ENCODE measurements around the gene KANK2. TPM values are rescaled to one million over a fixed set of nuclear protein-coding genes. Genes with fewer than 3 reads are reported as not detected.

The KANK2 gene
- total and polyA plus RNA-seq, 2 of the 4 experiments (the other 2 are of a cell fraction): 104 to 176 TPM

DNA sequence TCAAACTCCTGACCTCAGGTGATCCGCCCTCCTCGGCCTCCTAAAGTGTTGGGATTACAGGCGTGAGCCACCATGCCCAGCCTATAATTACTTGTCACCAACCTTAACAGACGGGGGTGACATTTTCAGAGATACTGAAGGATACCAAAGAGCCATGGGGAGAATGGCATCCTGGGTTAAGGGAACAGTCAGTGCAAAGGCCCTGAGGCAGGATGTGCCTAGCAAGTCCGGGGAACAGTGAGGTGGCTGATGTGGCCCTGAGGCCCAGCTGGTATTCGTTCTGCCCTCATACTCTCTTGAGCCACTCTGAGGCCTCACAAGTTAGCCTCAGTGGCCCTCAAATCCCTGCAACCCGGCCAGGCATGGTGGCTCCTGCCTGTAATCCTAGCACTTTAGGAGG is 27.1 kb upstream of the KANK2 start:
- TF ChIP-seq RFX5 (IDR thresholded peaks at IDR 0.05; ENCODE audit: low read depth, low read length): no peak
- no peak for TF ChIP-seq POLR2A (IDR thresholded peaks at IDR 0.05; ENCODE audit: low read depth, low read length)
- no peak for TF ChIP-seq RCOR1 (IDR thresholded peaks at IDR 0.05; ENCODE audit: insufficient replicate concordance, low read length)
- no peak for TF ChIP-seq CEBPB (IDR thresholded peaks at IDR 0.05; ENCODE audit: low read depth, low read length)
- no peak for TF ChIP-seq BHLHE40 (IDR thresholded peaks at IDR 0.05; ENCODE audit: low read depth, low read length)
- TF ChIP-seq RAD21 (IDR thresholded peaks at IDR 0.05; ENCODE audit: low read length): no peak
- TF ChIP-seq NFE2L2 (IDR thresholded peaks at IDR 0.05; ENCODE audit: low read depth, low read length): no peak
- TF ChIP-seq MAFK (IDR thresholded peaks at IDR 0.05; ENCODE audit: low read depth, low read length): no peak
- TF ChIP-seq MAZ (IDR thresholded peaks at IDR 0.05; ENCODE audit: borderline replicate concordance, low read depth, low read length): no peak
- TF ChIP-seq ELK1 (IDR thresholded peaks at IDR 0.05; ENCODE audit: borderline replicate concordance, low read depth, low read length): no peak
- no peak for TF ChIP-seq MXI1 (IDR thresholded peaks at IDR 0.05; ENCODE audit: borderline replicate concordance, low read depth, low read length)
- TF ChIP-seq SMC3 (IDR thresholded peaks at IDR 0.05; ENCODE audit: low read depth, low read length): no peak
- TF ChIP-seq CHD1 (IDR thresholded peaks at IDR 0.05; ENCODE audit: low read depth, low read length): no peak
- TF ChIP-seq, protein P1, sequence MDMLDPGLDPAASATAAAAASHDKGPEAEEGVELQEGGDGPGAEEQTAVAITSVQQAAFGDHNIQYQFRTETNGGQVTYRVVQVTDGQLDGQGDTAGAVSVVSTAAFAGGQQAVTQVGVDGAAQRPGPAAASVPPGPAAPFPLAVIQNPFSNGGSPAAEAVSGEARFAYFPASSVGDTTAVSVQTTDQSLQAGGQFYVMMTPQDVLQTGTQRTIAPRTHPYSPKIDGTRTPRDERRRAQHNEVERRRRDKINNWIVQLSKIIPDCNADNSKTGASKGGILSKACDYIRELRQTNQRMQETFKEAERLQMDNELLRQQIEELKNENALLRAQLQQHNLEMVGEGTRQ (IDR thresholded peaks at IDR 0.05; ENCODE audit: low read depth, low read length): no peak
- no peak for TF ChIP-seq FOS (IDR thresholded peaks at IDR 0.05; ENCODE audit: low read depth, low read length)
- TF ChIP-seq, protein P2, sequence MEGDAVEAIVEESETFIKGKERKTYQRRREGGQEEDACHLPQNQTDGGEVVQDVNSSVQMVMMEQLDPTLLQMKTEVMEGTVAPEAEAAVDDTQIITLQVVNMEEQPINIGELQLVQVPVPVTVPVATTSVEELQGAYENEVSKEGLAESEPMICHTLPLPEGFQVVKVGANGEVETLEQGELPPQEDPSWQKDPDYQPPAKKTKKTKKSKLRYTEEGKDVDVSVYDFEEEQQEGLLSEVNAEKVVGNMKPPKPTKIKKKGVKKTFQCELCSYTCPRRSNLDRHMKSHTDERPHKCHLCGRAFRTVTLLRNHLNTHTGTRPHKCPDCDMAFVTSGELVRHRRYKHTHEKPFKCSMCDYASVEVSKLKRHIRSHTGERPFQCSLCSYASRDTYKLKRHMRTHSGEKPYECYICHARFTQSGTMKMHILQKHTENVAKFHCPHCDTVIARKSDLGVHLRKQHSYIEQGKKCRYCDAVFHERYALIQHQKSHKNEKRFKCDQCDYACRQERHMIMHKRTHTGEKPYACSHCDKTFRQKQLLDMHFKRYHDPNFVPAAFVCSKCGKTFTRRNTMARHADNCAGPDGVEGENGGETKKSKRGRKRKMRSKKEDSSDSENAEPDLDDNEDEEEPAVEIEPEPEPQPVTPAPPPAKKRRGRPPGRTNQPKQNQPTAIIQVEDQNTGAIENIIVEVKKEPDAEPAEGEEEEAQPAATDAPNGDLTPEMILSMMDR (conservative IDR thresholded peaks at IDR 0.05; ENCODE audit: low read depth, low read length): no peak
- H2BK5ac ChIP-seq (ENCODE audit: low read depth, low read length, poor library complexity, severe bottlenecking): no peak overlapping the region
- H2BK120ac ChIP-seq (ENCODE audit: low read depth, low read length): no peak overlapping the region
- no CpG with 5 or more reads among the region's 7 CpGs for WGBS, 2 experiments (ENCODE audit: extremely low coverage in 2 of 2, insufficient read length in 1 of 2)
- no peak overlapping the region for H2AK9ac ChIP-seq (replicated peaks; ENCODE audit: low read depth, low read length, poor library complexity)
- H3K56ac ChIP-seq (ENCODE audit: extremely low read depth, insufficient read depth, low read length): no peak overlapping the region
- no peak overlapping the region for H3K4me3 ChIP-seq (ENCODE audit: insufficient read depth, low read depth, low read length)
- intact Hi-C loops (cut with micrococcal nuclease): no loop called here
- no TSS peak for BruUV-seq (replicated peaks)
- H3K14ac ChIP-seq (replicated peaks; ENCODE audit: low read depth, low read length): no peak overlapping the region
- no peak for DNase-seq
- H3K23ac ChIP-seq (ENCODE audit: low read depth, low read length): no peak overlapping the region
- no peak overlapping the region for H3K27ac ChIP-seq (ENCODE audit: insufficient read depth, low read length)
- no peak overlapping the region for H4K8ac ChIP-seq (ENCODE audit: low read depth in 2 of 2, low read length in 2 of 2)
- peaks cover 11% of the 10 kb centered on the region for H3K9me3 ChIP-seq (ENCODE audit: control insufficient read depth, insufficient read depth, low read length)
- no peak overlapping the region for H3K4ac ChIP-seq (ENCODE audit: low read depth, low read length)
- POLR2A ChIA-PET (ENCODE audit: unreplicated experiment): no interaction called here
- H3K18ac ChIP-seq (ENCODE audit: low read depth, low read length): no peak overlapping the region
- H2AK5ac ChIP-seq (ENCODE audit: low read depth, low read length): no peak overlapping the region
- no peak overlapping the region for H3K4me2 ChIP-seq (ENCODE audit: low read depth, low read length)
- in situ Hi-C loops (cut with MboI; ENCODE audit: low sequenced_read_pairs): no loop called here
- no peak overlapping the region for H2AFZ ChIP-seq (replicated peaks; ENCODE audit: low read length, poor library complexity)
- no peak overlapping the region for H2BK15ac ChIP-seq (ENCODE audit: low read depth, low read length)
- no peak overlapping the region for H4K5ac ChIP-seq (ENCODE audit: low read depth, low read length)
- peaks cover 31% of the 10 kb centered on the region for H3K36me3 ChIP-seq (ENCODE audit: control insufficient read depth, insufficient read depth, low read length)
- H3K9ac ChIP-seq (ENCODE audit: low read depth, low read length): no peak overlapping the region
- no peak overlapping the region for H4K91ac ChIP-seq (ENCODE audit: insufficient read depth, low read depth, low read length)
- ATAC-seq (ENCODE audit: low read depth): no peak
- H3K79me1 ChIP-seq (ENCODE audit: low read depth in 1 of 2, low read length in 2 of 2): no peaks in the 10 kb centered on the region
- H3K27me3 ChIP-seq (ENCODE audit: control insufficient read depth, insufficient read depth, low read length): no peaks in the 10 kb centered on the region
- no peak overlapping the region for H2BK20ac ChIP-seq (ENCODE audit: low read depth, low read length)
- dilution Hi-C loops (cut with HindIII; ENCODE audit: low sequenced_read_pairs, unreplicated experiment): no loop called here
- CTCF ChIA-PET: no interaction called here
- H3K4me1 ChIP-seq (ENCODE audit: control insufficient read depth, insufficient read depth, low read length): no peaks in the 10 kb centered on the region
- peaks cover 3% of the 10 kb centered on the region; the same call in 1 of the 2 replicates for H3K9me1 ChIP-seq (ENCODE audit: insufficient read depth, low read length)
- no peaks in the 10 kb centered on the region for H4K20me1 ChIP-seq (ENCODE audit: insufficient read depth, low read length)

Data from IMR-90 (cell line).